GM12878 (cell line): ENCODE results near the gene SLC12A1. TPM values are rescaled to one million over a fixed set of nuclear protein-coding genes. Genes with fewer than 3 reads are reported as not detected.

Experiments
- ATAC-seq: fragments of 200-7000 bp; cut with Tn5 transposase; 3 replicates; pipeline ENCODE4 v1.9.1; 2020; ENCODE audit warnings: mild to moderate bottlenecking, moderate library complexity
- BruUV-seq: library from RNA; stranded (reverse); fragments of 400-500 nt; replicated peaks from 2 replicates; lab custom pipeline; 2021; lab: Mats Ljungman, UMichigan
- CTCF ChIA-PET: fragments of 300-600 bp; sonication (Branson Sonifier 250); formaldehyde crosslinking; extraction: SDS; loops from one replicate; lab custom pipeline; 2021; ENCODE audit warnings: inconsistent platforms; lab: Yijun Ruan, JAX
- POLR2A ChIA-PET: fragments of 350-600 bp; formaldehyde crosslinking; extraction: SDS; loops from one replicate; lab custom pipeline; 2021; ENCODE audit warnings: inconsistent platforms; lab: Charles Lee
- RAD21 ChIA-PET: fragments of 300-600 bp; sonication (Branson Sonifier 250); formaldehyde crosslinking; loops from one replicate; lab custom pipeline; 2023; ENCODE audit warnings: antibody characterized with exemption; ENCODE audit not compliant: unreplicated experiment; lab: Charles Lee
- SMC1A ChIA-PET: fragments of 300-600 bp; sonication (Branson Sonifier 250); formaldehyde crosslinking; loops from one replicate; lab custom pipeline; 2023; ENCODE audit not compliant: unreplicated experiment, uncharacterized antibody; lab: Charles Lee
- DNase-seq: peaks from one replicate; pipeline ENCODE4 v3.0.0-alpha.2; 2011; ENCODE audit warnings: low read depth, low spot score
- FAIRE-seq: peaks from 3 replicates; lab custom pipeline; 2011; peaks lifted over from hg19 to GRCh38; lab: Jason Lieb, UNC
- H2AFZ ChIP-seq: 2 replicates; pipeline ENCODE4 v1.6.0; 2011; ENCODE audit warnings: low read depth, low read length, control low read depth; ENCODE audit not compliant: control insufficient read depth
- H3K27ac ChIP-seq: 2 replicates; pipeline ENCODE4 v1.5.1; 2011; ENCODE audit warnings: control low read depth; ENCODE audit not compliant: control insufficient read depth, insufficient read depth
- H3K27me3 ChIP-seq, 2 experiments: replicated peaks in 1 of 2; 2 replicates each; pipeline versions ENCODE4 v1.6.0 to v1.6.1; 2011; ENCODE audit warnings: low read length in 1 of 2; ENCODE audit not compliant: control insufficient read depth in 2 of 2, insufficient read depth in 2 of 2
- H3K36me3 ChIP-seq, 2 experiments: 2 replicates each; pipeline ENCODE4 v1.5.1; 2011; ENCODE audit warnings: low read length in 1 of 2; ENCODE audit not compliant: control insufficient read depth in 2 of 2, insufficient read depth in 2 of 2
- H3K4me1 ChIP-seq: 2 replicates; pipeline ENCODE4 v1.6.1; 2011; ENCODE audit warnings: mild to moderate bottlenecking, low read length, moderate library complexity, mixed read lengths; ENCODE audit not compliant: control insufficient read depth, insufficient read depth
- H3K4me2 ChIP-seq: 2 replicates; pipeline ENCODE4 v1.6.0; 2011; ENCODE audit warnings: control low read depth; ENCODE audit not compliant: control insufficient read depth, insufficient read depth
- H3K4me3 ChIP-seq: fragments of 200-600 bp; sonication (generic); 2 replicates; pipeline ENCODE4 v1.5.1; 2016
- H3K79me2 ChIP-seq: 2 replicates; pipeline ENCODE4 v1.6.0; 2011; ENCODE audit warnings: low read length; ENCODE audit not compliant: control insufficient read depth, insufficient read depth
- H3K9ac ChIP-seq: 2 replicates; pipeline ENCODE4 v1.8.0; 2011; ENCODE audit warnings: low read length, control low read depth, mixed read lengths; ENCODE audit not compliant: control insufficient read depth, insufficient read depth
- H3K9me3 ChIP-seq: replicated peaks from 3 replicates; pipeline ENCODE4 v1.5.1; 2011; ENCODE audit warnings: mild to moderate bottlenecking, low read length; ENCODE audit not compliant: control insufficient read depth, insufficient read depth
- H4K20me1 ChIP-seq: 2 replicates; pipeline ENCODE4 v1.6.0; 2011; ENCODE audit not compliant: control insufficient read depth, insufficient read depth
- ATF2 ChIP-seq: IDR thresholded peaks from 2 replicates; pipeline ENCODE4 v1.6.1; 2012; ENCODE audit warnings: low read length, inconsistent platforms
- CBX5 ChIP-seq: sonication (generic); IDR thresholded peaks from 2 replicates; pipeline ENCODE4 v1.6.1; 2016; ENCODE audit warnings: low read depth, moderate library complexity, mild to moderate bottlenecking, inconsistent platforms
- IKZF2 ChIP-seq, 2 experiments: fragments of 450-650 bp; IDR thresholded peaks; 2 replicates each; pipeline ENCODE4 v1.6.1; 2017; ENCODE audit warnings: mild to moderate bottlenecking in 2 of 2, moderate library complexity in 2 of 2
- MYB ChIP-seq: fragments of 150-350 bp; IDR thresholded peaks from 2 replicates; pipeline ENCODE4 v1.6.1; 2014; ENCODE audit warnings: mild to moderate bottlenecking, low read depth, low read length, borderline replicate concordance
- ZSCAN29 ChIP-seq: fragments of 450-650 bp; IDR thresholded peaks from 2 replicates; pipeline ENCODE4 v1.6.1; 2017; ENCODE audit warnings: mild to moderate bottlenecking, moderate library complexity
- WGBS: methylation state at CpG from one replicate; pipeline ENCODE4 v1.1.6; 2016; ENCODE audit warnings: low lambda C conversion rate; ENCODE audit not compliant: insufficient replicate concordance, insufficient coverage; ENCODE audit errors: missing lambda C conversion rate; 5-methylcytosine and 5-hydroxymethylcytosine counted together
- in situ Hi-C: fragments of 300-500 bp; cut with MboI; formaldehyde crosslinking; loops from 9 replicates; pipeline ENCODE4 v1.14.3; 2018; ENCODE audit warnings: mixed read lengths
- intact Hi-C: fragments of 100-400 bp; cut with micrococcal nuclease; formaldehyde crosslinking; loops from one replicate; pipeline ENCODE4 v1.14.2; 2022; ENCODE audit not compliant: unreplicated experiment
- polyA plus RNA-seq, 11 experiments: library from polyadenylated mRNA; depleted of rRNA in 4 of 11; unstranded in 6 of 11; stranded (reverse) in 5 of 11; fragments of >200 nt; fragmentation: Nextera tagmentation in 4 of 11; fragmentation: Illumina TruSeq in 1 of 11; extraction: Ambion mirVana in 4 of 11; extraction: Trizol in 1 of 11; gene quantifications; 1 replicate in 1 of 11; 2 replicates in 10 of 11; pipeline versions ENCODE4 v1.2.1 to v1.2.3, GENCODE V29; 2011 to 2016; ENCODE audit warnings: inconsistent platforms in 2 of 11, missing spikeins in 2 of 11, low read depth in 1 of 11
- total RNA-seq, 4 experiments: library from RNA; depleted of rRNA in 3 of 4; stranded (reverse); fragments of >200 nt in 3 of 4; fragmentation: Illumina TruSeq in 1 of 4; extraction: Trizol in 1 of 4; gene quantifications; 2 replicates each; pipeline versions ENCODE4 v1.2.1 to v1.2.3, GENCODE V29; 2013 to 2021
- TF ChIP-seq, protein P1 (sequence below): IDR thresholded peaks from 2 replicates; pipeline ENCODE4 v1.6.1; 2012; ENCODE audit warnings: mild to moderate bottlenecking, low read depth, low read length

SLC12A1 gene
- total and polyA plus RNA-seq, 10 of the 15 experiments (the other 5 are each of a cell fraction or from before 2014, with no cell fraction given): under 0.01 TPM; not detected in 9

GRCh38 chr15:48191574-48192225 is 14.4 kb upstream of the SLC12A1 start, which contains the start of gene CTXN2 (continued):
- no peak for TF ChIP-seq MYB

DNA sequence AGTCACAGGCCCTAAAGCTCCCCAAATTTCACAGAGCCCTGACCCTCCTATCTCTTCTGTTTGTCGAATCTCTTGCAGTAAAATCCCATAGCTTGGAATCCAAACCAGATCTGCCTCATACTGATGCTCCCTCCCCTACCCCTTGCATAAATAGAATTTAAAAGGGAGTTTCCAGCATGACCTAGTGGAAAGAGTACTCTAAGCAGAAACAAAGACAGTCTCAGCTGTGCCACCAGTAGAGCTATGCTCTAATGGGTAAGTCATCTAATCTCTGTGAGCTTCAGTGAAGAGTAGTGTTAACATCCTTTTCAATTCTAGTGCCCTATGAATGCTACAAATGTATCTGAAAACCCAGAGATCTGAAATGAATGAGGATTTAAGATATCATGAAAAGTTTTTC is 4.0 kb upstream of the SLC12A1 start:
- no peak for FAIRE-seq
- ChIA-PET POLR2A (no interaction called here), SMC1A (no interaction called here), RAD21 (no interaction called here)
- Histone ChIP-seq H3K27ac (no peak overlapping the region), H3K27me3 (no peaks in the 10 kb centered on the region), H3K9ac (no peak overlapping the region), H3K4me2 (no peak overlapping the region), H3K4me1 (no peaks in the 10 kb centered on the region)
- BruUV-seq: no TSS peak
- DNase-seq: no peak
- ATAC-seq: no peak
- TF ChIP-seq ZSCAN29 (no peak), CBX5 (no peak), IKZF2 (IDR thresholded peaks at IDR 0.05) (no peak), ATF2 (no peak)
- TF ChIP-seq, protein P1, sequence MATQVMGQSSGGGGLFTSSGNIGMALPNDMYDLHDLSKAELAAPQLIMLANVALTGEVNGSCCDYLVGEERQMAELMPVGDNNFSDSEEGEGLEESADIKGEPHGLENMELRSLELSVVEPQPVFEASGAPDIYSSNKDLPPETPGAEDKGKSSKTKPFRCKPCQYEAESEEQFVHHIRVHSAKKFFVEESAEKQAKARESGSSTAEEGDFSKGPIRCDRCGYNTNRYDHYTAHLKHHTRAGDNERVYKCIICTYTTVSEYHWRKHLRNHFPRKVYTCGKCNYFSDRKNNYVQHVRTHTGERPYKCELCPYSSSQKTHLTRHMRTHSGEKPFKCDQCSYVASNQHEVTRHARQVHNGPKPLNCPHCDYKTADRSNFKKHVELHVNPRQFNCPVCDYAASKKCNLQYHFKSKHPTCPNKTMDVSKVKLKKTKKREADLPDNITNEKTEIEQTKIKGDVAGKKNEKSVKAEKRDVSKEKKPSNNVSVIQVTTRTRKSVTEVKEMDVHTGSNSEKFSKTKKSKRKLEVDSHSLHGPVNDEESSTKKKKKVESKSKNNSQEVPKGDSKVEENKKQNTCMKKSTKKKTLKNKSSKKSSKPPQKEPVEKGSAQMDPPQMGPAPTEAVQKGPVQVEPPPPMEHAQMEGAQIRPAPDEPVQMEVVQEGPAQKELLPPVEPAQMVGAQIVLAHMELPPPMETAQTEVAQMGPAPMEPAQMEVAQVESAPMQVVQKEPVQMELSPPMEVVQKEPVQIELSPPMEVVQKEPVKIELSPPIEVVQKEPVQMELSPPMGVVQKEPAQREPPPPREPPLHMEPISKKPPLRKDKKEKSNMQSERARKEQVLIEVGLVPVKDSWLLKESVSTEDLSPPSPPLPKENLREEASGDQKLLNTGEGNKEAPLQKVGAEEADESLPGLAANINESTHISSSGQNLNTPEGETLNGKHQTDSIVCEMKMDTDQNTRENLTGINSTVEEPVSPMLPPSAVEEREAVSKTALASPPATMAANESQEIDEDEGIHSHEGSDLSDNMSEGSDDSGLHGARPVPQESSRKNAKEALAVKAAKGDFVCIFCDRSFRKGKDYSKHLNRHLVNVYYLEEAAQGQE: no peak
- TF ChIP-seq, all 136 proteins: peak for 0
- Histone ChIP-seq H3K9me3 (no peaks in the 10 kb centered on the region), H2AFZ (no peak overlapping the region), H3K36me3 (no peaks in the 10 kb centered on the region), H4K20me1 (no peaks in the 10 kb centered on the region), H3K4me3 (no peak overlapping the region), H3K79me2 (no peaks in the 10 kb centered on the region)
- intact Hi-C loops: no loop called here
- CTCF ChIA-PET: interaction anchor here (1.0 to 1.3 kb wide), 2 partner anchors 8 to 82 kb away, joined by 3 read pairs; no protein-coding TSS in a partner anchor
- 31% methylated on average over 1 of the region's 1 CpG for WGBS
- in situ Hi-C loops: no loop called here
